K562 treated with DMSO at 1 percent for 4 hours (cell line): ENCODE measurements around the gene ARRB1. TPM values are rescaled to one million over a fixed set of nuclear protein-coding genes. Genes with fewer than 3 reads are reported as not detected.

Experiments
- total RNA-seq: library from RNA; unstranded; fragments of 300-600 nt; gene quantifications from 2 replicates; pipeline ENCODE4 v1.2.3, GENCODE V29; 2022; ENCODE audit not compliant: insufficient read depth

ARRB1 gene
- 25.4 and 33.7 TPM in 2 replicates for total RNA-seq

GRCh38 chr11:75351541-75351790 lies at the start of gene ARRB1:
Gene ARRB1 (minus strand): TSS chr11:75351661. CDS start chr11:75351607, 54 bp downstream.

GRCh38 chr11:75399344-75400145 lies 48.1 kb upstream of the ARRB1 start, which contains the start of gene RPS3:
Gene RPS3 (plus strand): TSS chr11:75399518. CDS start chr11:75399548, 30 bp downstream.

GRCh38 chr11:75240311-75241035 lies 111.0 kb downstream of the ARRB1 start, which contains the start of gene TPBGL:
Gene TPBGL (plus strand): TSS chr11:75240774. CDS start chr11:75241050, 276 bp downstream.

Other genes starting within 250 kb of the ARRB1 start
- 21.8 and 32.1 TPM in 2 replicates for gene SLCO2B1, start 200.6 kb downstream of the ARRB1 start, total RNA-seq
- gene TPBGL, start 110.9 kb downstream of the ARRB1 start, total RNA-seq: not detected in 2 replicates
- 5,531 and 5,618 TPM in 2 replicates for gene RPS3, start 47.9 kb upstream of the ARRB1 start, total RNA-seq
- 0.36 and 0.55 TPM in 2 replicates for gene KLHL35, start 81.5 kb upstream of the ARRB1 start, total RNA-seq
- 49.0 and 52.7 TPM in 2 replicates for gene GDPD5, start 174.3 kb upstream of the ARRB1 start, total RNA-seq
- gene SERPINH1, start 210.6 kb upstream of the ARRB1 start, total RNA-seq: 288 and 317 TPM in 2 replicates